Brain microvascular endothelial cell (primary cell): ENCODE results near the gene FAM111B.
"Not testable (repeated sequence)": the region's sequence is repeated elsewhere in the genome, so short reads cannot be mapped to it uniquely, and the experiment has no call there.

ENCODE experiments used
- DNase-seq: peaks from one replicate; pipeline ENCODE4 v3.0.0-alpha.2; 2020
- H3K27ac ChIP-seq: fragments of 250-450 bp; sonication (Bioruptor Pico); 2 replicates; pipeline ENCODE4 v1.5.1; 2020; ENCODE audit warnings: mild to moderate bottlenecking, moderate library complexity
- H3K27me3 ChIP-seq: fragments of 250-450 bp; sonication (Bioruptor Pico); replicated peaks from 2 replicates; pipeline ENCODE4 v1.5.1; 2020; ENCODE audit warnings: mild to moderate bottlenecking
- H3K36me3 ChIP-seq: fragments of 250-450 bp; sonication (Bioruptor Pico); replicated peaks from 2 replicates; pipeline ENCODE4 v1.5.1; 2020; ENCODE audit warnings: mild to moderate bottlenecking
- H3K4me3 ChIP-seq: 2 replicates; pipeline ENCODE4 v1.5.1; 2011; ENCODE audit warnings: low read depth, mild to moderate bottlenecking, control low read depth, low read length, moderate library complexity
- in situ Hi-C: cut with HindIII; loops from 2 replicates; pipeline ENCODE4 v1.10.0; 2017; ENCODE audit warnings: low sequenced_read_pairs, low pct_ligation_motif_present
- TF ChIP-seq, protein P1 (sequence below): IDR thresholded peaks from 2 replicates; pipeline ENCODE4 v1.5.1; 2011; ENCODE audit warnings: low read depth, mild to moderate bottlenecking, moderate library complexity, low read length, control low read depth, inconsistent platforms; ENCODE audit errors: missing control alignments

Gene FAM111B

GRCh38 chr11:59076876-59077571 is 30.0 kb upstream of the FAM111B start:
- H3K27me3 ChIP-seq, result no peaks in the 10 kb centered on the region
- H3K4me3 ChIP-seq, result no peak overlapping the region
- in situ Hi-C loops, result no loop called here
- no peak overlapping the region for H3K27ac ChIP-seq
- H3K36me3 ChIP-seq, result no peaks in the 10 kb centered on the region
- no peak for DNase-seq
- TF ChIP-seq, protein P1, sequence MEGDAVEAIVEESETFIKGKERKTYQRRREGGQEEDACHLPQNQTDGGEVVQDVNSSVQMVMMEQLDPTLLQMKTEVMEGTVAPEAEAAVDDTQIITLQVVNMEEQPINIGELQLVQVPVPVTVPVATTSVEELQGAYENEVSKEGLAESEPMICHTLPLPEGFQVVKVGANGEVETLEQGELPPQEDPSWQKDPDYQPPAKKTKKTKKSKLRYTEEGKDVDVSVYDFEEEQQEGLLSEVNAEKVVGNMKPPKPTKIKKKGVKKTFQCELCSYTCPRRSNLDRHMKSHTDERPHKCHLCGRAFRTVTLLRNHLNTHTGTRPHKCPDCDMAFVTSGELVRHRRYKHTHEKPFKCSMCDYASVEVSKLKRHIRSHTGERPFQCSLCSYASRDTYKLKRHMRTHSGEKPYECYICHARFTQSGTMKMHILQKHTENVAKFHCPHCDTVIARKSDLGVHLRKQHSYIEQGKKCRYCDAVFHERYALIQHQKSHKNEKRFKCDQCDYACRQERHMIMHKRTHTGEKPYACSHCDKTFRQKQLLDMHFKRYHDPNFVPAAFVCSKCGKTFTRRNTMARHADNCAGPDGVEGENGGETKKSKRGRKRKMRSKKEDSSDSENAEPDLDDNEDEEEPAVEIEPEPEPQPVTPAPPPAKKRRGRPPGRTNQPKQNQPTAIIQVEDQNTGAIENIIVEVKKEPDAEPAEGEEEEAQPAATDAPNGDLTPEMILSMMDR, result no peak

DNA sequence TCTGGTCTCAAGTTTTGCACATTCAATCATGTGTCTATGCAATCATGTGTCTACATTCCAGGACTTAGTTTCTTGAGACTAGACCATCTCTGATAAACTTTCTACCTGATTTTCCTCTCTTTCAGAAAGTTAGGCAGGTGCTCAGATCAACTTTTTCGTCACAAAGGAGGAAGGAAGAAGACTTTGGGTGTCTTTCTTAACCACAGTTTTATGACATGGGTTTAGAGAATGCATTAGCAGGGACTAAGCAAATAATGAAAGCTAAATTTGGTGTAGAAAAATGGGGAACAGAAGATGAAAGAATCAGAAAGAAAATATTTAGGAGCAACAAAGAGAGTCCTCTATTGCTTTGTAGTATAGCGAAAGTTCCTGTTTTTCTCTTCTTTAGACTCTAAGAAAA is 28.6 kb upstream of the FAM111B start:
- in situ Hi-C loops, result no loop called here
- no peak overlapping the region for H3K27ac ChIP-seq
- TF ChIP-seq, protein P1, result no peak
- H3K36me3 ChIP-seq, result no peaks in the 10 kb centered on the region
- no peak for DNase-seq
- H3K27me3 ChIP-seq, result peaks cover under 1% of the 10 kb centered on the region
- H3K4me3 ChIP-seq, result no peak overlapping the region

GRCh38 chr11:59079086-59079485 is 28.0 kb upstream of the FAM111B start:
- H3K4me3 ChIP-seq, result no peak overlapping the region
- H3K36me3 ChIP-seq, result no peaks in the 10 kb centered on the region
- peaks cover 4% of the 10 kb centered on the region for H3K27me3 ChIP-seq
- in situ Hi-C loops, result no loop called here
- no peak overlapping the region for H3K27ac ChIP-seq
- DNase-seq, result no peak
- TF ChIP-seq, protein P1, result no peak

DNA sequence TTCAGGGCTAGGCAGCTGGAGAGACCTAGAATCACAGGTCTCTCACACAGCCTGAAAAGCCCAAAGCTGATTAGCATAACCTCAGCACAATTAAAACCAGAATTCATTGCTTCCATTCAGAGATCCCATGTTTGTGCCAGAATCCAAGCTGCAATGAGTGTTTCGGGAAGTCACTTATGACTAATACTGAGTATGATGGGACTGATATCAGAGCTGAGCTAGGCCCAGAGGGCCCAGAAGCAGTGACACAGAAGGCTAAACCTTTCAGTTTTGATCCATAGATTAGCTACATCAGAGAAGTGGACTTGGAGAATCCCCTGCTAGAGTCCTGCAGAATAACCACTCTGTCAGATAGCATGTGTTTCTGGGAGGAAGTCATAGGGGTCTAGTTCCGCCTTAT is 26.6 kb upstream of the FAM111B start:
- H3K4me3 ChIP-seq, H3K27me3 ChIP-seq, H3K27ac ChIP-seq, H3K36me3 ChIP-seq, DNase-seq, in situ Hi-C loops: not testable (repeated sequence)

DNA sequence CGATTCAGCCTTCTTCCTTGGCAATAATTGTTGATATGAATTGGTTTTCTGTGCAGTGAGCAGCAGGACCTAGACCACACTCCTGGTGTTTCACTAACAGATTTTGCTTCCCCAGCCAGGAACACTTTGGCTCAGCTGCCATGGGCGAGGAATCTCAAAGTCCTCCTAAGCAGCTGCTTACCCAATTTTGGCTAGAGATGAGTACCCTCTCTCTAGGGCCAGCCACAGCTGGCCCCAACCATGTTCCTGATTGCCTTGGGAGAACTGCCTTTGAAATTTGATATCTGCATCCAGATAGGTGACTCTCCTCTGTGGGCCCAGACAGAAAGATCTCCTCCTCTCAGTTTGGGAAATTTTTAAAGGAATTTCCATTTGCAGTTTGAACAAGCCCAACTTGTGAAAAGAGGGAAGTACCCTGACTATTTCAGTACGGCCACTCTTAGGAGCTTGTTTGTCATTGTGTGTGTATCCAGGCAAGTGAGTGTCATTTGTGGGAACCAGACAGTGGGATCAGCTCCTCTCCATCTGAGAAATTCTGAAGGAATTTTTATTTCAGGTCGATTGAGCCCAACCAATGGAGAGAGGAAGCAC is 25.5 kb upstream of the FAM111B start:
- H3K27me3 ChIP-seq, H3K36me3 ChIP-seq, H3K27ac ChIP-seq, in situ Hi-C loops, DNase-seq, H3K4me3 ChIP-seq: not testable (repeated sequence)

GRCh38 chr11:59086007-59086406 is 21.0 kb upstream of the FAM111B start, which contains the start of gene GLYATL1B:
TSS of gene GLYATL1B (plus strand) at chr11:59086307. CDS start at chr11:59086307, 0 bp downstream.
- H3K27ac ChIP-seq, DNase-seq, H3K4me3 ChIP-seq, in situ Hi-C loops, H3K36me3 ChIP-seq, H3K27me3 ChIP-seq: not testable (repeated sequence)

DNA sequence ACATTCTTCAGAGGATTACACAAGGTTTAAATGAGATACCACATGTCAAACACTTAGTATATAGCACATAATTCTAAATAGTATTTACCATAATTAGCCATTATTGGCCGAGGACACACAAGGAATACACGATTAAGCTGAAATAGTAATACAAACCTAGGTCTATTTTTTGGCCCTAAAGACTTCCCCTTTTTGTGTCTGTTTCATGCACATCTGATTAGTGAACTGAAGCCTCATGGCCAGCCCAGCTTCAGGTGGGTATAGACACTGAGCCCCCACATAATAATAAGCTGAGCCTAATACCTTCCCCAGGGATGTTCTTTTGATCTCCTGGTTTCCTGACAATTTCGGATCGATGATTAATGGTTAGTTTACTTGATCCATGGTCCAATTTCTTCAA is 18.9 kb upstream of the FAM111B start:
- TF ChIP-seq, protein P1, result no peak
- in situ Hi-C loops, result no loop called here
- no peaks in the 10 kb centered on the region for H3K36me3 ChIP-seq
- H3K27ac ChIP-seq, result no peak overlapping the region
- no peak overlapping the region for H3K4me3 ChIP-seq
- H3K27me3 ChIP-seq, result peaks cover 4% of the 10 kb centered on the region
- no peak for DNase-seq

DNA sequence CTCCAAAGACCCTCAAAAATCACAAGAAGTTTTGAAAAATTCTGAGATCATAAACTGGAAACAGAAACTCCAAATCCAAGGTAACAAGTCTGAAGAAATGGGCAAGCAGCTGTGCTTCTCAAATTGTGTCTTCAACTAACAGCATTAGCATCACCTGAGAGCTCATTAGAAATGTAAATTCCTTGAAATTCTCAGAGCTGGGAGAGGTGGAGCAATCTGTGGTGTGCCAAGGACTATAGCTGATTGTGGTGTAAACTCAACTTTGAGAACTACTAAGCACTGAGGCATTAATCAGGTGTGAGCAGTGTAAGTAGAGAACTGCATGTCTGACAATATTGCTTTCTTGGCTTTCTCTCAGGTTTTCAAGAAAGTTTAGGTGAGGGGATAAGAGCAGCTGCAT is 13.5 kb upstream of the FAM111B start:
- H3K36me3 ChIP-seq, H3K27ac ChIP-seq, DNase-seq, in situ Hi-C loops, H3K27me3 ChIP-seq, H3K4me3 ChIP-seq: not testable (repeated sequence)

DNA sequence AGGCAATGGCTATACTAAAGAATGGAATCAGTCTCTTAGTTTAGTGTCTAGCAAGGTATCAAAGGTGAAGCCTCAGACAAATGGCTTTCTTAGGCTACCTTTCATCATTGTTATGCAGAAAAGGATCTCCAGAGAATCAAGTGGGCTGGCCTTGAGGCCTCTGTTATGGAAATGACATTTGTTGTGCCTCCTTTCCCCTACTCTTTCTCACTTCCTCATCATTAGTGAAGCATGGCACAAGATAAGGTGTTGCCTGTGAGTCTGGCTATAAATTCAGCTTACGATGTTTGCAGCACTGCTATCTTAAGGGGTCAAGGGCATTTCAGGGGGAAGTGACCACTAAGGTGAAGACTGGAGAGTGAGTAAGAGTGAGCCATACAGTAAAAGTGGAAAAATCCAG is 11.8 kb upstream of the FAM111B start:
- H3K4me3 ChIP-seq, in situ Hi-C loops, H3K27me3 ChIP-seq, DNase-seq, H3K36me3 ChIP-seq, H3K27ac ChIP-seq: not testable (repeated sequence)

DNA sequence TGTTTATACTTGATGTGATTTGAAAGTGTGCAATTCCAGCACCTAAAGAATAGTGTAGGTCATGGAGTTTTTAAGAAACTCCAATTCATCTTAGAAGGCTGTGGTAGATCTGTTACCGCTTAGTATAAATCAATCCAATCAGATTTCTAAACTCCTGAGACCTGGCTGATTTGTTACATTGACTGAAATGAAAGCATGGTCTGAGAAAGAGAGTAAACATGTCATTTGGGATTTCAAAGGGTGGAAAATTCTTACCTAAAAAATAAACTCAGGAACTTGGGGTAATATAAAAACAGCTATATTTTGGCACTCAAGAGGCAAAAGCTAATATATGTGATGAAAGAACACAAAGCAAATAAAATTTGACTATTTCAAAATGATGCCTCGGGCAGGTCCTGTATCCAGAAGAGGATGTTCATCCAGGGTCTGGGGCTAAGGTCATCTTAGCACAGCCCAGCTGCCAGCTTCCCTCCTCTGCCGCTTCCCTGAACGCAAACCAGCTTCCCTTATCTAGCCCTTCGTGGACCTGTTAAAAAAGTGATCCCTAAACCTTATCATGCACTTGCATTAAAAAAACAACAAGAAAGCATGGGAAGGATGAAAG is 11.0 kb upstream of the FAM111B start:
- DNase-seq, H3K36me3 ChIP-seq, H3K4me3 ChIP-seq, H3K27ac ChIP-seq, H3K27me3 ChIP-seq, in situ Hi-C loops: not testable (repeated sequence)
